ENCODE results near the gene PCDHA9.
"Not testable (repeated sequence)": the region's sequence is repeated elsewhere in the genome, so short reads cannot be mapped to it uniquely, and the experiment has no call there.

PCDHA9 gene

GRCh38 chr5:140848139-140849102, at the start of gene PCDHA9:
TSS of gene PCDHA9 (plus strand) at chr5:140848382. CDS start at chr5:140848496, 114 bp downstream.
- not testable (repeated sequence) for DNase-seq (ENCODE audit: low read depth in 3 of 3)

GRCh38 chr5:140800816-140801493, 47.2 kb upstream of the PCDHA9 start, which contains the start of gene PCDHA3:
TSS of gene PCDHA3 (plus strand) at chr5:140801057.
- no peak for DNase-seq (ENCODE audit: low read depth in 3 of 3)

- no peak for DNase-seq (ENCODE audit: low read depth in 3 of 3)
Observed at GRCh38 chr5:140801494-140801841, 46.7 kb upstream of the PCDHA9 start.

GRCh38 chr5:140802381-140802780, 45.8 kb upstream of the PCDHA9 start:
- DNase-seq (ENCODE audit: low read depth in 3 of 3), result not testable (repeated sequence)

- DNase-seq (ENCODE audit: low read depth in 3 of 3), result no peak
Observed at GRCh38 chr5:140802781-140803271, 45.4 kb upstream of the PCDHA9 start.

- no peak for DNase-seq (ENCODE audit: low read depth in 3 of 3)
Observed at GRCh38 chr5:140806834-140807775, 41.1 kb upstream of the PCDHA9 start, which contains the start of gene PCDHA4. TSS of gene PCDHA4 (plus strand) at chr5:140807068.

- DNase-seq (ENCODE audit: low read depth in 3 of 3), result not testable (repeated sequence)
Observed at GRCh38 chr5:140808241-140808888, 39.8 kb upstream of the PCDHA9 start.

- DNase-seq (ENCODE audit: low read depth in 3 of 3), result no peak
Observed at GRCh38 chr5:140808889-140809291, 39.3 kb upstream of the PCDHA9 start.

- DNase-seq (ENCODE audit: low read depth in 3 of 3), result no peak
Observed at GRCh38 chr5:140821375-140822280, 26.6 kb upstream of the PCDHA9 start, which contains the start of gene PCDHA5. TSS of gene PCDHA5 (plus strand) at chr5:140821613.

- no peak for DNase-seq (ENCODE audit: low read depth in 3 of 3)
Observed at GRCh38 chr5:140822281-140822629, 25.9 kb upstream of the PCDHA9 start.

GRCh38 chr5:140822969-140823368, 25.2 kb upstream of the PCDHA9 start:
- not testable (repeated sequence) for DNase-seq (ENCODE audit: low read depth in 3 of 3)

GRCh38 chr5:140823475-140823874, 24.7 kb upstream of the PCDHA9 start:
- no peak for DNase-seq (ENCODE audit: low read depth in 3 of 3)

- no peak for DNase-seq (ENCODE audit: low read depth in 3 of 3)
Observed at GRCh38 chr5:140827704-140828361, 20.3 kb upstream of the PCDHA9 start, which contains the start of gene PCDHA6. TSS of gene PCDHA6 (plus strand) at chr5:140827960. CDS start at chr5:140828092, 132 bp downstream.

- DNase-seq (ENCODE audit: low read depth in 3 of 3), result no peak
Observed at GRCh38 chr5:140828362-140828737, 19.8 kb upstream of the PCDHA9 start.

GRCh38 chr5:140829511-140830501, 18.4 kb upstream of the PCDHA9 start:
- DNase-seq (ENCODE audit: low read depth in 3 of 3), result not testable (repeated sequence)

- DNase-seq (ENCODE audit: low read depth in 3 of 3), result no peak
Observed at GRCh38 chr5:140833993-140834392, 14.2 kb upstream of the PCDHA9 start, which contains the start of gene PCDHA7. TSS of gene PCDHA7 (plus strand) at chr5:140834269. CDS start at chr5:140834384, 115 bp downstream.

- DNase-seq (ENCODE audit: low read depth in 3 of 3), result not testable (repeated sequence)
Observed at GRCh38 chr5:140834439-140835008, 13.7 kb upstream of the PCDHA9 start.

All from stimulated activated CD4-positive, alpha-beta T cell treated with anti-CD3 and anti-CD28 coated beads, TNF-alpha, amount 100 ng/mL, for 4 hours (primary cell).